Kidney tubule cell (primary cell): ENCODE measurements around the gene SPHK2.
A peak's percentile ranks its signal among the peaks of the same experiment; 100 is the strongest.
"Not testable (repeated sequence)": the region's sequence is repeated elsewhere in the genome, so short reads cannot be mapped to it uniquely, and the experiment has no call there.

Experiments
- DNase-seq: peaks from one replicate; pipeline ENCODE4 v3.0.0-alpha.2; 2018; ENCODE audit warnings: low spot score

The SPHK2 gene

GRCh38 chr19:48624791-48625723 is 5.8 kb downstream of the SPHK2 start:
- DNase-seq = no peak

GRCh38 chr19:48625891-48626327 is 6.6 kb downstream of the SPHK2 start:
- DNase-seq = no peak

GRCh38 chr19:48627201-48627864 is 8.0 kb downstream of the SPHK2 start:
- DNase-seq = peak; percentile 86

GRCh38 chr19:48627865-48628314 is 8.6 kb downstream of the SPHK2 start:
- no peak for DNase-seq

DNA sequence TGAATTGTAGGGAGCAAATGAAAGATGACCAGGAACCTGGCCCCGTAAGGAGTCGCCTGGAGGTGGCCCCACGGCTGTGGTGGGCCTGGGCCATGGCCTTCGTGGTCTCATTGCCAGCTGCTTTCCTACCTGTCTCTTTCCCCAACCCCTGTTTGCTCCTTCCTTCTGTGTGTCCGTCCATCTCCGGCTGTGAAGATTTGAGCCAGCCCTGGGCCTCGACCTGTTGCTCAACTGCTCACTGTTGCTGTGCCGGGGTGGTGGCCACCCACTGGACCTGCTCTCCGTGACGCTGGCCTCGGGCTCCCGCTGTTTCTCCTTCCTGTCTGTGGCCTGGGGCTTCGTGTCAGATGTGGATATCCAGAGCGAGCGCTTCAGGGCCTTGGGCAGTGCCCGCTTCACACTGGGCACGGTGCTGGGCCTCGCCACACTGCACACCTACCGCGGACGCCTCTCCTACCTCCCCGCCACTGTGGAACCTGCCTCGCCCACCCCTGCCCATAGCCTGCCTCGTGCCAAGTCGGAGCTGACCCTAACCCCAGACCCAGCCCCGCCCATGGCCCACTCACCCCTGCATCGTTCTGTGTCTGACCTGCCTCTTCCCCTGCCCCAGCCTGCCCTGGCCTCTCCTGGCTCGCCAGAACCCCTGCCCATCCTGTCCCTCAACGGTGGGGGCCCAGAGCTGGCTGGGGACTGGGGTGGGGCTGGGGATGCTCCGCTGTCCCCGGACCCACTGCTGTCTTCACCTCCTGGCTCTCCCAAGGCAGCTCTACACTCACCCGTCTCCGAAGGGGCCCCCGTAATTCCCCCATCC is 9.4 kb downstream of the SPHK2 start:
- DNase-seq = no peak

DNA sequence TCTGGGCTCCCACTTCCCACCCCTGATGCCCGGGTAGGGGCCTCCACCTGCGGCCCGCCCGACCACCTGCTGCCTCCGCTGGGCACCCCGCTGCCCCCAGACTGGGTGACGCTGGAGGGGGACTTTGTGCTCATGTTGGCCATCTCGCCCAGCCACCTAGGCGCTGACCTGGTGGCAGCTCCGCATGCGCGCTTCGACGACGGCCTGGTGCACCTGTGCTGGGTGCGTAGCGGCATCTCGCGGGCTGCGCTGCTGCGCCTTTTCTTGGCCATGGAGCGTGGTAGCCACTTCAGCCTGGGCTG is 9.9 kb downstream of the SPHK2 start:
- DNase-seq = no peak

DNA sequence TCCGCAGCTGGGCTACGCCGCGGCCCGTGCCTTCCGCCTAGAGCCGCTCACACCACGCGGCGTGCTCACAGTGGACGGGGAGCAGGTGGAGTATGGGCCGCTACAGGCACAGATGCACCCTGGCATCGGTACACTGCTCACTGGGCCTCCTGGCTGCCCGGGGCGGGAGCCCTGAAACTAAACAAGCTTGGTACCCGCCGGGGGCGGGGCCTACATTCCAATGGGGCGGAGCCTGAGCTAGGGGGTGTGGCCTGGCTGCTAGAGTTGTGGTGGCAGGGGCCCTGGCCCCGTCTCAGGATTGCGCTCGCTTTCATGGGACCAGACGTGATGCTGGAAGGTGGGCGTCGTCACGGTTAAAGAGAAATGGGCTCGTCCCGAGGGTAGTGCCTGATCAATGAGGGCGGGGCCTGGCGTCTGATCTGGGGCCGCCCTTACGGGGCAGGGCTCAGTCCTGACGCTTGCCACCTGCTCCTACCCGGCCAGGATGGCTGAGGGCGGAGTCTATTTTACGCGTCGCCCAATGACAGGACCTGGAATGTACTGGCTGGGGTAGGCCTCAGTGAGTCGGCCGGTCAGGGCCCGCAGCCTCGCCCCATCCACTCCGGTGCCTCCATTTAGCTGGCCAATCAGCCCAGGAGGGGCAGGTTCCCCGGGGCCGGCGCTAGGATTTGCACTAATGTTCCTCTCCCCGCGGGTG is 10.4 kb downstream of the SPHK2 start:
- DNase-seq = no peak

GRCh38 chr19:48630296-48631063 is 11.2 kb downstream of the SPHK2 start:
- DNase-seq = no peak

GRCh38 chr19:48631225-48631624 is 11.9 kb downstream of the SPHK2 start:
- DNase-seq = no peak

GRCh38 chr19:48632286-48632685 is 13.0 kb downstream of the SPHK2 start:
- DNase-seq = not testable (repeated sequence)

DNA sequence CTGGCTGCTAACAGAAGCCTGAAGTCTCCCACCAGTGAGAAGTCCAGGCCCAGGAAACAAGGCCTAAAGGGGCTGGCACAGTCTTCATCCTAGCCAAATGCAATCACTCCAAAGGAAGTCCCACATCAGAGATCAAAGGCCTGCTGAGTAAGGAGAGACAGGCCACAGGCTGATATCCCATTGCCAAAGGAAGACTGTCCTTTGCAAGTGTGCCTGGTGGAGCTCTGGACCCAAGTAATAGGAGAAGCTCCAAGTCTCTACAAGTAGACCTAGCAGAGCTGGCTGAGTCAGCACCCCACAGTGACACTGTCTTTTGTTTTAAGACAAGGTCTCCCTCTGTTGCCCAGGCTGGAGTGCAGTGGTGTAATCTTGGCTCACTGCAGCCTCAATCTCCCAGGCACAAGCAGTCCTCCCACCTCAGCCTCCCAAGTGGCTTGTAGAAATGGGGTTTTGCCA is 13.4 kb downstream of the SPHK2 start:
- peak; percentile 69 for DNase-seq

GRCh38 chr19:48633148-48634035 is 14.1 kb downstream of the SPHK2 start:
- no peak for DNase-seq

DNA sequence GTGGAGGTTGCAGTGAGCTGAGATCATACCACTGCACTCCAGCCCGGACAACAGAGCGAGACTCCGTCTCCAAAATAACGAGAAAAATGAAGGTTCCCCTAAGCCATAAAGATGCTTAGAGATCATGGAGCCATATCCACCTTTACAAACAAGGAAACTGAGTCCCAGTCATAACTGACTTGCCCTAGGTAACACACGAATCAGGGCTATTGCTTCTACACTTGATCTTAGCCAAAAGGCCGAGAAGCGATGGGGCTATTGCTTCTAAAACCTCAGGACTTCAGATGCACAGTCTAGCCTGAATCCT is 14.7 kb downstream of the SPHK2 start:
- DNase-seq = no peak

DNA sequence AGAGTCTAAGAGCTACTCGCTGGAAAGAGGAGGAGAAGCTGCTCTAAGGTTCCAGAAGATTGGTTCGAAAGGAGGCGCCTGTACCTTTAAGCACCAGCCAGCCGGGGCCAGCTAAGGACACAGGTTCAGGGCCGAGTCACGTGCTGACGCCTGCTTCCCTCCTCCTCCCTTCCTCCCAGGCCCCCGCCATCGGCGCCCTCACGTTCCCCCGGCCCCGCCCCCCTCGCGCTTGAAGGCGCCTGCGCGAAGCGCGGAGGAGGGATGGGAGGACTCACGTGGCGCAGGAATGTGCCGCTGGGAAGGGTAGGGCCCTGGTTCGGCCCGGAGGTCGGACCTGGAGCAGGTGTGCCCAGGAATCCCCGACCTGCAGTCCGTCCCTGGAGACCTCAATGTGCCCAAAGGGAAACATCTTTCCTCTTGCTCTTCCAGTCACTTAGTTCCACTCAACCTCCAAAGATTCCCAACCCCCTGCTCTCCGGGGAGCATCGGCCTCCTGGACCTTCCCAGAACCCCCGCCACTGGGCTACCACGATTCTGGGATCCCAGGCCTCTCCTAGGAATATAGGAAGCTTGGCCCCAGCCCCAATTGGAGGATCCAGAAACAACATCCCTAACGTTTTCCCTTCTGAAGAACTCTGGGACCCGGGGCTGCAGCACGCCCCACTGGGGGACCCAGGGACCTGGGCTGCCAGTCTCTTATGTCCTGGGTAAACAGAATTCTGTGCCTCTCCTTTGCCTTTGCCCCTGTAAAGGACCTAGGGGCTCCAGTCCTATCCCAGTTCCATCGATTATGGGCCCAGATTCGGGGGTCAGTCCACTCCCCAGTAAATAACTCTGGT is 15.3 kb downstream of the SPHK2 start:
- DNase-seq = peak; percentile 93

DNA sequence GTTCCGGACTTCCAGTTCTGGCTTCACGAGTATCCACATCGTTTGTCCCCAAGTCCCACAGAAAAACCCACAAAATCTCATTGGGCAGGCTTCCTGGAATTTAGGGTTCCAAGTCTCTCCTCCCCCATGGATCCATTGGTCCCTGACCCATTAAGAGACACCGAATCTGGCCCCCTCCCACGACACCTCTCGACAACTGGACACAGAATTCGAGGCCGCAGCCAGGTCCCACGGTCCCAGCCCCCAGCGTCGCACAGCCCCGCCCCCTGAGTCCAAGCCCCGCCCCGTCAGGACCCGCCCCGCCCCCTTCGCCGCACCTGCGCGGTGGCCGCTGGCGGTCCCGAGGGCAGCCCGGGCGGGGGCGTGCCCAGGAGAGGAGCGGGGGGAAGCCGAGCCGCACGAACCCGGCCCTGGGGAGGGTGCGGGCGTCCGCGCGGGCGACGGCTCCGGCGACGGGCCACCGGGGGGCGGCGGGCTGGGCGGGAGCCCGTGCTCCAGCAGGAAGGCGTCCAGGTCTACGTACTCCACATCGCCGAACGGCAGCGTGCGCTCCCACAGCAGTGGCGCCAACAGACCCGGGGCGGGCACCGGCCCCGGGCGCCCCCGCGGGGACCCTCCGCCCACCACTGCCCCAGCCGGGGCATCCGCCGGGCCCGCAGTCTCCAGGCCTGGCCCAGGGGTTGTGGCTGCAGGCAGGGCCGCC is 16.1 kb downstream of the SPHK2 start:
- DNase-seq = peak; percentile 64

DNA sequence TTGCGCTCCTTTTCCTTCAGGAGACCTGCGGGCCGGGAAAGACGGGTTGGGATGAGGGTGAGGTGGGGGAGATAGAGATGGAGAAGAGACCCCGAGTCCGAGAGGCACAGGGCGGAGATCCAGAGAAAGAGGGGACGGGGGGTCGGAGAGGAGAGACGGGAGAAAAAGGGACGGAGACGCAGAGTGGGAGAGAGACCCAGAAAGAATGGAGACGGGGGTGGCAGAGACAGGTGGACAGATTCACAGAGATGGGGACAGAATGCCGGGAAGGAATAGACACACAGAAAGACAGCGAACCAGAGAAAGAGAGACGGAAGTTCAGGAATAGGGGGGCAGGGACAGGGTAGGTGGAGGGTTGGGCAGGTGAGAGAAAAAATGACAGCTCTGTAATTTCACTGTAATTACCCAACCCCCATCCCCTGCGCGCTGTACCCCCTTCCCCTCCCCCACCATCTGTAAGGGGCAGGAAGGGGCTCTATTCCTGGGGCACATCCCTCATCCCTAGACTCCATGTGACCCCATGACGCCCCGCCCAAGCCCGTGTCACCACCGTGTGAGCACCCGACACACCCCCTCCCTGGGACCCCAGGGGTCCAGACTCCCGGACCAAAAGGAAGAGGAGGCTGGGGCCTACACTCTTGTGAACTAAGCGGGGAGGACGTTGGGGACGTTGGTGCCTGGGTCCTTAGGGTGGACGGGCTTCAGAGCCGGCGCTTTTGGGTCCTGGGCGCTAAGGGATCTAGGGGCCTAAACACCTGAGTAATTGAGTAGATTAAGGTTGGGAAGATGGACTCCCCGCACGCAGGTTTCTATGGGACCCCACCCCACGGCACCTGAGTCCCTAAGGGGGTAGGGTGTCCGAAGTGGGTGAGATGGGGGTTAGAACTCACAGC is 16.9 kb downstream of the SPHK2 start:
- no peak for DNase-seq

GRCh38 chr19:48636859-48637448 is 17.6 kb downstream of the SPHK2 start, which contains the start of gene DBP:
TSS of gene DBP (minus strand) at chr19:48637379. CDS start at chr19:48636994, 385 bp downstream.
- DNase-seq = no peak
